C4-2B (cell line): ENCODE measurements around the gene MGMT.

Experiments
- CTCF ChIP-seq: fragments of 450-650 bp; conservative IDR thresholded peaks from 2 replicates; pipeline ENCODE4 v1.5.1; 2017; ENCODE audit warnings: mild to moderate bottlenecking
- ZFX ChIP-seq: fragments of 450-650 bp; IDR thresholded peaks from 2 replicates; pipeline ENCODE4 v1.6.1; 2017

- TF ChIP-seq CTCF (no peak), ZFX (no peak)
Observed at GRCh38 chr10:129774082-129774735, 307.2 kb downstream of the MGMT start.
